D721Med (cell line): ENCODE results near the gene RAMP3.

Source experiments
- DNase-seq: peaks from one replicate; pipeline ENCODE4 v3.0.0; 2011; ENCODE audit warnings: low spot score; ENCODE audit not compliant: insufficient read length
- FAIRE-seq: peaks from 2 replicates; lab custom pipeline; 2011; peaks lifted over from hg19 to GRCh38; lab: Jason Lieb, UNC
- CTCF ChIP-seq: IDR thresholded peaks from 2 replicates; pipeline ENCODE4 v1.5.1; 2012; ENCODE audit warnings: mild to moderate bottlenecking, control low read depth; ENCODE audit not compliant: insufficient read depth; ENCODE audit errors: missing control alignments

Gene RAMP3

GRCh38 chr7:45189151-45189970 lies 31.8 kb downstream of the RAMP3 start:
- DNase-seq, result no peak
- FAIRE-seq, result no peak
- TF ChIP-seq CTCF, result no peak

GRCh38 chr7:45190406-45191165 lies 33.0 kb downstream of the RAMP3 start:
- DNase-seq, result no peak
- no peak for TF ChIP-seq CTCF
- no peak for FAIRE-seq

- FAIRE-seq, result no peak
- no peak for TF ChIP-seq CTCF
- no peak for DNase-seq
Measured at GRCh38 chr7:45191396-45191795, 33.8 kb downstream of the RAMP3 start.

- no peak for DNase-seq
- FAIRE-seq, result no peak
- no peak for TF ChIP-seq CTCF
Measured at GRCh38 chr7:45192621-45193041, 35.0 kb downstream of the RAMP3 start.

- no peak for TF ChIP-seq CTCF
- FAIRE-seq, result no peak
- no peak for DNase-seq
Measured at GRCh38 chr7:45193828-45194227, 36.2 kb downstream of the RAMP3 start.

- TF ChIP-seq CTCF, result no peak
- FAIRE-seq (no peak), DNase-seq (no peak)
Measured at GRCh38 chr7:45196374-45196773, 38.8 kb downstream of the RAMP3 start.
